GM23248 (cell line): ENCODE data around the gene MYRF.

Source experiments
- EZH2 ChIP-seq: fragments of 200-600 bp; sonication (generic); IDR thresholded peaks from 2 replicates; pipeline ENCODE4 v1.6.1; 2018; ENCODE audit warnings: antibody characterized with exemption, mild to moderate bottlenecking; ENCODE audit not compliant: insufficient read depth, poor library complexity, severe bottlenecking
- EZH2phosphoT487 ChIP-seq: fragments of 200-600 bp; sonication (generic); IDR thresholded peaks from 2 replicates; pipeline ENCODE4 v1.6.1; 2018; ENCODE audit warnings: antibody characterized with exemption, moderate library complexity, mild to moderate bottlenecking, low read depth; ENCODE audit not compliant: insufficient read depth

GRCh38 chr11:61787928-61788491 is 35.6 kb downstream of the MYRF start:
- TF ChIP-seq EZH2: no peak
- no peak for TF ChIP-seq EZH2phosphoT487
